NCI-H187 treated with DMSO at 0.1 percent for 48 hours (cell line): ENCODE results near the gene KRTAP5-10.
"Not testable (repeated sequence)": the region's sequence is repeated elsewhere in the genome, so short reads cannot be mapped to it uniquely, and the experiment has no call there.

Source experiments
- DNase-seq: peaks from one replicate; lab custom pipeline; 2025; lab: John Stamatoyannopoulos, UW

Gene KRTAP5-10

DNA sequence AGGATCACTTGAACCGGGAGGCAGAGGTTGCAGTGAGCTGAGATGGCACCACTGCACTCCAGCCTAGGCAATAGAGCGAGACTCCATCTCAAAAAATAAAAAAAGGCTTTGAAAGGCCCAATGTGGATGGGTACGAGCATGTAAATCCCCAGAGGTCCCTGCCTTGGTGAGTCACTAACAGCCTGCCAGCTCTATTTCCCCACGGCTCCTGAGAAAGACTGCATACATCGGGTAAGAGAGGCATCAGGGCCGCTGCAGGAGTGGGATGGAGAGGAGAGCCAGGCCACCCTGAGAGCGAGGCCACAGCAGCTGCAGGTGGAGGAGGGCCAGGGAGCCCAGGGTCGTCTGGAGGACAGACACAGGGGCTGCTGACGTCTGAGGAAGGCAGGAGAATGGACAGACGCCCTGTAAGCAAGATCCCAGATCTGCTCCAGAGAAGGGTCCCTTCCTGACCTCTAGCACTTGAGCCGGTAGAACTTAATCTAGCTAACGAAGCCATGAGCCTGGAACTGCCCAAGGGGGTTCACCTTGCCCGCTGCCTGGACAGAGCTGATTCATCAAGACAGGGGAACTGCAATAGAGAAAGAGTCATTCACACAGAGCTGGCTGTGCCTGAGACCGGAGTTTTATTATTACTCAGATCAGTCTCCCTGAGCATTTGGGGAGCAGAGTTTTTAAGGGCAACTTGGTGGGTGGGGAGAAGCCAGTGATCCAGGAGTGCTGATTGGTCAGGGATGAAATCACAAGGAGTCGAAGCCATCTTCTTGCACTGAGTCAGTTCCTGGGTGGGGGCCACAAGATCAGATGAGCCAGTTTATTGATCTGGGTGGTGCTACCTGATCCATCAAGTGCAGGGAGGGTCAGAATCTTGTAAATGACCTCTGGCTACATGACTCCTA is 22.2 kb upstream of the KRTAP5-10 start:
- DNase-seq = no peak

DNA sequence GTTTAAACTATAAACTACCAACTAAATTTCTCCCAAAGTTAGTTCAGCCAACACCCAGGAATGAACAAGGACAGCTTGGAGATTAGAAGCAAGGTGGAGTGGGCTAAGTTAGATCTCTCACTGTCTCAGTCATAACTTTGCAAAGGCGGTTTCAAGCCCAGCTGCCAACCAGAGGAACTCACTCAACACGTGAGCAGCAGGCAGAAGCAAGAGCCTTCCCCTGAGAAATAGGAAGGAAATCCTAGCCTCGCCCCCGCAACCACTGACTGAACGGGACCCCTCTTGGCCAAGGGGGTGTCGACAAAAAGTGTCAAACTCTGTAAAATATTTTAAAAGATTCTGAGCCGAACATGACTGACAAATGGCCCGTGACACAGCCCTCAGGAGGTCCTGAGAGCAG is 21.5 kb upstream of the KRTAP5-10 start:
- no peak for DNase-seq

DNA sequence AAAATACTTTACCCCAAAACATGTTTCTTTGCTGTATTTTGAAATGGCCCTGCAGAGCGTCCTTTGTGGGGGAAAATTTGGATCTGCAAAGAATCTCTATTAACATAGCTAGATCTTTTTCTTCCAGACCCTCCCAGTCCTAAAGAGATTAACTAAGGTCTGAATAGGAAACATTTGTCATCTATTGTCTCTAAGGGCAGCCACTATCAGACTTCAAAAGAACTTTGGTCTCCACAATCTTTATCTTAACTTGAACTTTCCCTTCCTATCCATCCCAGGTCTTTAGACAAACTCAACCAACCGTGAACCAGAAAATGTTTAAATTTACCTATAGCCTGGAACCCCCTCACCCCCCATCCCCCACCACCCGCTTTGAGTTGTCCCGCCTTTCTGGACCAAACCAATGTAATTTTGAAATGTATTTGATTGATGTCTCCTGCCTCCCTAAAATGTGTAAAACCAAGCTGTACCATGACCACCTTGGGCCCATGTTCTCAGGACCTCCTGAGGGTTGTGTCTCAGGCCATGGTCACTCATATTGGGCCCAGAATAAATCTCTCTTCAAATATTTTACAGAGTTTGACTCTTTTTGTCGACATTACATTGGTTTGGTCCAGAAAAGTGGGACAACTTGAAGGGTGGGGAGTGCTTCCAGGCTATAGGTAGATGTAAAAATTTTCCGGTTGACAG is 20.7 kb upstream of the KRTAP5-10 start:
- no peak for DNase-seq

DNA sequence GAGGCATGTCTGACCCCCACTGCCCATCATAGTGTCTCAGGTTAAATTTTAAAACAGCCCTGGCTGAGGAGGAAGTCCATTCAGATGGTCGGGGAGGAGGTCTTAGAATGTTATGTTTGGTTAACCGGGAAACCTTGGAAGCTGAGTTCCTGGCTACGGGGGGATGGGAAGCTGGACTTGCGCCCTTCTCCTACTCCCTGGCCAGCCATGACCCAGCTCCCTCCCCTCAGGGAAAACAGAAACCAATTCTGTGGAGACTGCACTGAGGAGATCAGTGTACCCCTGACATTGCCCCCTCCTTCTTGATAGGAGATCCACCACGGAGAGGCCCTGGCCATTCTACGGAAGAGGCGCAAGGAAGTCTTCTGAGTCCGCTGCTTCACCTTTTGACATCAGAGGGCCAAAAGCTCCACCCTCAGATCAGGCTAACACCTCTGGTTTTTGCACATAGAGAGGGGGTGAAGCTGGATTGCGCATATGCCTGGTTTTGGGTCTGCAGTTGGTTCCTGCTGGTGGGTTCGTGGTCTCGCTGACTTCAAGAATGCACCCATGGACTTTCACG is 19.9 kb upstream of the KRTAP5-10 start:
- DNase-seq = no peak

DNA sequence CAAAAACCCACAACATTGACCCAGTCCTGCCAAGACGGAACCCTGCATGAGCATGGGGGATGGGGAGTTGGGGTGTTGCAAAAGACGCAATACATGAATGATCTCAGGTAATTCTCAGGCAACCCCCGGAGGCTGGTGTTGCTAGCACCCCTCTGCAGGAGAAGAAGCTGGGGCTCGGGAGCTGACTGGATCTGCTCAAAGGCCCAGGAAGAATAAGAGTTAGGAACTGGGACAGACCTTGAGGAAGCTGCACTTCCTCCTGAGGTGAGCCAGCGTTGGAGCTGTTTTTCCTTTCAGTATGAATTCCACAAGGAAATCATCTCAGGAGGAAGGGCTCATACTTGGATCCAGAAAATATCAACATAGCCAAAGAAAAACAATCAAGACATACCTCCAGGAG is 17.2 kb upstream of the KRTAP5-10 start, which contains the start of gene KRTAP5-9:
KRTAP5-9 (plus strand) TSS at position 301 of the 400 bp plus-strand sequence. CDS start 238 bp downstream, outside the sequence.
- DNase-seq = no peak

DNA sequence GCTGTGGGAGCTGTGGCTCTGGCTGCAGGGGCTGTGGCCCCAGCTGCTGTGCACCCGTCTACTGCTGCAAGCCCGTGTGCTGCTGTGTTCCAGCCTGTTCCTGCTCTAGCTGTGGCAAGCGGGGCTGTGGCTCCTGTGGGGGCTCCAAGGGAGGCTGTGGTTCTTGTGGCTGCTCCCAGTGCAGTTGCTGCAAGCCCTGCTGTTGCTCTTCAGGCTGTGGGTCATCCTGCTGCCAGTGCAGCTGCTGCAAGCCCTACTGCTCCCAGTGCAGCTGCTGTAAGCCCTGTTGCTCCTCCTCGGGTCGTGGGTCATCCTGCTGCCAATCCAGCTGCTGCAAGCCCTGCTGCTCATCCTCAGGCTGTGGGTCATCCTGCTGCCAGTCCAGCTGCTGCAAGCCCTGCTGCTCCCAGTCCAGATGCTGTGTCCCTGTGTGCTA is 16.6 kb upstream of the KRTAP5-10 start:
- no peak for DNase-seq

DNA sequence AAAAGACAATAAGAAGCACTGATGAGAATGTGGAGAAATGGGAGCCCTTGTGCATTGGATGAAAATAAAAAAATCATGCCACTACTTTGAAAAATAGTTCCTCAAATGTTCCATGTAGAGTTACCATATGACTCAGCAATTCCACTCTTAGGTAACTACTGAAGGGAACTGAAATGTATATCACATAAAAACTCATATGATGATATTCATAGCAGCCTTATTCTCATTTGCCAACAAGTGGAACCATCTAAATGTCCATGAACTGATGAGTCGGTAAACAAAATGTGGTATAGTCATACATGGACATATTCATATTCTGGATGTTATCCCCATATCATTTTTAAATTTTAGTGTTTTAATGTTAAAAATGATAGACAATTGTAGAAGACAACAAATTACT is 13.7 kb upstream of the KRTAP5-10 start:
- DNase-seq = no peak

DNA sequence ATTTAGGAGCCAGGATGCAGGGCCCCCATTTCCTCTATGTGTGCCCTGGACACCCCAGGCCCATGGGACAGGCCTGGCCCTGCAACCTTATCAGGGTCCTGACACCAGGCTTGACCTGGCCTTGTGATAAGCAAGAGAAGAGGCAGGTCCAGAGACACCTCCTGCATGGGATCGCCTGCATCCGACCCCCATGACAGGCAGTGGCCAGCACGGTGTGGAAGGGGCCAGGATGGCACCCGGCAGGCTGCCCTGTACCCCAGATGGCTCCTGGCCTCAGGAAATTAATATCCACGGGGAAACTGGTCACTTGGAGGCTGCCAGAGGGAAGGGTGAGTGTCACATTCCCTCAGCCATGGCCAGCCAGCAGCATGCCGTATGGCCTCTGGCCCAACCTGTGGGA is 10.4 kb upstream of the KRTAP5-10 start:
- DNase-seq = no peak

DNA sequence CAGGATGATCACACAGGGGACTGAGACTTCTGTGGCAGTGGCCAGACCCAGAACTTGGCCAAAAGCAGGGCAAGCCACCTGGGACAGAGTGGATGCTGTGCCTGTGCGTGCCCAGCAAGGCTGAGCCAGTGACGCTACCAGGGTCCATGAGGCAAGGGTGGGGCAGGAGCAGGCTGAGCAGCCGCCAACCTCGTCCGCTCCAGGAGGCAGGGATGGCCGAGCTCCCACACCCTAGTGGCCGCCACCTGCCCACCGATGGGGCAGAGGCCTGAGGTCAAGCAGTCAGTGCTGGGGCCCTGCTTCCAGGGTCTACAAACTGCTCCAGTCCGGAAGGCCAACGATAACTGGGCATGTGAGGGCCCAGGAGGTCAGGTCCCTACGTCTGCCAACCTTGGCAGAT is 9.9 kb upstream of the KRTAP5-10 start:
- DNase-seq = no peak

DNA sequence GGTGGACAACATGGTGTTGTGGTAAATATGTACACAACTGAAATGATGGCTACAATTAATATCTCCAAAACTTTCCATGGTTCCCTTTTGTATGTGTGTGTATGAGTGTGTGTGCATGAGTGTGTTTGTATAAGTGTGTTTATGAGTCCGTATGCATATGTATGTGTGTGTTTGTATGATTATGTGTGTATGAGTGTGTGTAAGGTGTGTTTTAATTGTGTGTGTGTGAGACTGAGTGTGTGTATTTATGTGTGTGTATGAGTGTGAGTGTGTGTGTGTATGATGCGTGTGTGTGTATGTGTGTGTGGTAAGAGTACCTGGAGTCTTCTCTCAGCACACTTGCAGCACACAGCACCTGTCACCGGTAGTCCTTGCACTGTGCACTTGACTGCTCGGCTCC is 9.3 kb upstream of the KRTAP5-10 start:
- DNase-seq = no peak

DNA sequence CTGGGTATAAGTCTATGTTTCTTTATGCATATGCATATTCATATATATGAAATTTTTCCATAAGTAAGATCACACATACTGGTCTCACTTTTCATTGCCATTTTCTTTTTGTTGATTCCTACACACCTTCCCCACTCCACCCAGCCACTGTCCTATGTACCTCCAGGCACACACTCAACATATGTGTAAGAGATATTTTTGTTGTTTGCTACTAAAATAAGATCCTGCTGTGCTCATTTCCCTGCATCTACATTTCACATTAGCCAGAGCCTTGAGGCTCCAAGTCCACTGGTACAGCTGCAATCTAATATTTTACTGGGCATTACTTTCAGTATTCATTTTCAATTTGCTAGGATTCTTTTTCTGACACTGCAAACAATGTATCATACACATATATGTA is 8.1 kb upstream of the KRTAP5-10 start:
- DNase-seq = no peak

DNA sequence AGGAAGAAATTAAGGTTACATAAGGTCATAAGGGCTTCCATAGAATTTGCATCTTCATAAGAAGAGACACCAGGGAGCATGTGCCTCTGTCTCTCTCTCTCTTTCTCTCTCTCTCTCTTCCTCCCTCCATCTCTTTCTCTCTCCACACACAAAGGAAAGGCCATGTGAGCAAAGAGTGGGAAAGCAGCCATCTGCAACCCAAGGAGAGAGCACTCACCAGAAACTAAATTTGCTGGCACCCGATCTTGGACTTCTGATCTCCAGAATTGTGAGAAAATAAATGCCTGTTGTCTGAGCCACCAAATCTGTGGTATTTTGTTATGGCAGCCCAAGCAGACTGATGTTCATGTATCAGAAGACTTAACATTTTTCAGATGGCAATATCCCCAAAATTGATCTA is 6.4 kb upstream of the KRTAP5-10 start:
- DNase-seq = no peak

DNA sequence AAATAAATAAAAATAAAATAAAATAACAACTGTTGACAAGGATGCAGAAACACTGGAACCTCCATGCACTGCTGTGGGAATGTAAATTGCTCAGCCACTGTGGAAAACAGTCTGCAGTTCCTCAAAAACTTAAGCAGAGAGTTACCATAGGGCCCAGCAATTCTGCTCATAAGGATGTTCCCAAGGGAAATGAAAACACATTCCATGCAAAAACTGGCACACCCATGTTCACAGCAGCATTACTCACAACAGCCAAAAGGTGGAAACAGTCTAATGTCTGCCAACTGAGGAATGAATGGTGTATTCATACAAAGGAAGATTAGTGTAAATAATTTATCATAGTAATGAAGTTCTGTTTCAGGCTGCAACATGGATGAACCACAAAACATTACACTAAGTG is 3.2 kb upstream of the KRTAP5-10 start:
- no peak for DNase-seq

DNA sequence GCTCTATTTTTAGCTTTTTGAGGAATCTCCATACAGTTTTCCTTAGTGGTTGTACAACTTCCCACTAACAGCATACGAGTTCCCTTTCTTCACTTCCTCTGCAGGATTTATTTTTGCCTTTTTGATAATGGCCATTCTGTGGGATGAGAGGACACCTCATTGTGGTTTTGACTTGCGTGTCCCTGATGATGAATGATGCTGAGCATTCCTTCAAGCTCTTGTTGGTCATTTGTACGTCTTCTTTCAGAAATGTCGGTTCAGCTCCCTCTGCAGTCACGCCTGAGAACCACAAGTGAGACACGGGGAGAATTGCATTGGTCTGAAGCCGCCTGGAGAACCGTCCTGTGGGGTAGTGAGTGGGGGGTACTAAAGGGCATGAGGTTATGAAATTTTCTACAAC is 2.0 kb upstream of the KRTAP5-10 start:
- no peak for DNase-seq

DNA sequence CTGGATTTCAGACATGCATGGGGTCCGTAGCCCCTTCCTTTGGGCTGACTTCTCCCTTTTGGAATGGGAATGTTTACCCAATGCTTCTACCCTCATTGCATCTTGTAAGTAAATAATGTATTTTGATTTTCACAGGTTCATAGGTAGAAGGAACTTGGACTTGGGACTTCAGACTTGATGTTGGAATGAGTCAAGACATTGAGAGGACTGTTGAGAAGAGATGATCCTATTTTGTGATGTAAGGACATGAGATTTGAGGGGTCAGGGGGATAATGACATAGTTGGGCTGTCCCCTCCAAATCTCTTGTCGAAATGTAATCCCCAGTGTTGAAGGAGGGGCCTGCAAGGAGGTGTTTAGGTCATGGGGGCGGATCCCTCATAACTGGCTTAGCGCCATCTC is 933 bp upstream of the KRTAP5-10 start:
- no peak for DNase-seq

DNA sequence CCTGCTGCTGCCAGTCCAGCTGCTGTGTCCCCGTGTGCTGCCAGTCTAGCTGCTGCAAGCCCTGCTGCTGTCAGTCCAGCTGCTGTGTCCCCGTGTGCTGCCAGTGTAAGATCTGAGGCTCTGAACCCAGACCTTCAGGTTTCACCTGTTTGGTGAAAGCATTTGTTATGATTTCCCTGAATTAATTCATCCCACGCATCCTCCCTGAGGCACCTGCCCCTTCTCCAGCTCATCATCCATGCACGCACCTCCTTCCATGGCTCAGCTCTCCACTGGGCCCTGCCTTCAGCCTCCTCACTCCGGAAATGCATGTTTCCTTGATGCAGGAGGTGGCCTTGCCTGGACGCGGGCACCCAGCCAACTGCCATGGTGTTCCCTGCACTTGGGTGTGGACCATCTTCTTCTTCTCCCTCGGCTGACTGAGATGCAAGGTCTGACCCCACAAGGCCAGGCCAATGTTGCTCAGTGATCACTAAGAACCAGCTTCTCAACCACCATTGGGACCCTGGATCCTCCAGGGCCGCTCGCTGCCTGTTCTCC is 788 bp downstream of the KRTAP5-10 start:
- DNase-seq = no peak

DNA sequence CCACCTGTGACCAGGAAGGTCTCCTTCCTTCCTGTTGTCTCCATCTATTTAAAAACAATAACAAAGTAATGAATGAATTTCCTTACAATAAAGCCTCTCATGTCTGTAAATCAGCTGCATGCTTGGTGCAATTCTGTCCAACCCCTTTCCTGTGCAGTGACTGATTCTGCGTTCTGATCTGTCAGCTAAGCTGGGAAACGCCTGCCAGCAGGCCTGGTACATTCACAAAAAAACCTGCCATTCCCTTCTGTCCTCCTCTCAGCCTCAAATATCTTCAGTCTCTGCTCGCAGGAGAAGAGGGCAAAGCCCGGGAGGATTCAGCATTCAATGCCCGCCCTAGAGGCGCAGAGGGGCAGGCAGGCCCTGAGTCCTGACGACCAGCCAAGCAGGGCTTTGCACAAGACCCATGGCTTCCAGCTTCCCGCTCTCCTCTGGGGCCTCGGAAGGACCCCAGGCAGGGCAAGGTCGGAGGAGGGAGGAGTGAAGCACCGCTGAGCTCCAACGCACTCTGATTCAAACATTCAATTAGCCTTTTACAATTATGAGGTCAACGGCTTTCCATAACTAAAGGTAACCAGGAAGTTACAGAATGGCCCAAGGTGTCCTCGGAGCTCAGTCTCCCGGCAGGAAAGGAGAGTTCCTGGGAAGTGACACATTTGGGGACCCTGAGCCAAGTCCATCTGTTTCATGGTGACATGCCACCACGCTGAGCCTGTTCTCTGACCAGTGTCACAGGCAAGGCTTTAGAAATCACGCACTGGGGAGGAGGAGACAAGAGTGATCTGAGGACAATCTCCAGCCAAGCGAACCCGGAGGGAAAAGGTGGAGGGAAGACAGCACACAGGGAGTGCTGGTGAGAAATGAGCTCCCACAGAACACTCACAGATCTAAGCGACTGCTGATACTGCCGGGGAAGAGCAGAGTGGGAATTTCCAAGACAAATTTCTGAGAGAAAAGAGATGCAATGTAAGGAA is 1.6 kb downstream of the KRTAP5-10 start:
- not testable (repeated sequence) for DNase-seq

DNA sequence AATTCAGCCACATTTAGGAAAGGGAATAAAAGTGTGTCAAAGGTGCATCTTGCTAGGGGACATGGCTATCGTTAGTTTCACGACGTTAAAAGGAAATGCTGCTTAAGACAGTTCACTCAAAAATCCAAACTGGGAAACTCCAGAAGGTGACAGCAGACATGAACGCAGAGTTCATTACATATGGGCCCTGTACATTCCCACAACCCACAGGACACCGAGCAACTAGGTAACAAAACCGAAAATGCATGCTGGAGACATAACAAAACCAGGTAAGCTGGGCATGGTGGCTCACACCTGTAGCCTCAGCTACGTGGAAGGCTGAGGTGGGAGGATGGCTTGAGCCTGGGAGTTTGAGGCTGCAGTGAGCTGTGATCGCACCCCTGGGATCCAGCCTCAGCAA is 2.3 kb downstream of the KRTAP5-10 start:
- DNase-seq = not testable (repeated sequence)

DNA sequence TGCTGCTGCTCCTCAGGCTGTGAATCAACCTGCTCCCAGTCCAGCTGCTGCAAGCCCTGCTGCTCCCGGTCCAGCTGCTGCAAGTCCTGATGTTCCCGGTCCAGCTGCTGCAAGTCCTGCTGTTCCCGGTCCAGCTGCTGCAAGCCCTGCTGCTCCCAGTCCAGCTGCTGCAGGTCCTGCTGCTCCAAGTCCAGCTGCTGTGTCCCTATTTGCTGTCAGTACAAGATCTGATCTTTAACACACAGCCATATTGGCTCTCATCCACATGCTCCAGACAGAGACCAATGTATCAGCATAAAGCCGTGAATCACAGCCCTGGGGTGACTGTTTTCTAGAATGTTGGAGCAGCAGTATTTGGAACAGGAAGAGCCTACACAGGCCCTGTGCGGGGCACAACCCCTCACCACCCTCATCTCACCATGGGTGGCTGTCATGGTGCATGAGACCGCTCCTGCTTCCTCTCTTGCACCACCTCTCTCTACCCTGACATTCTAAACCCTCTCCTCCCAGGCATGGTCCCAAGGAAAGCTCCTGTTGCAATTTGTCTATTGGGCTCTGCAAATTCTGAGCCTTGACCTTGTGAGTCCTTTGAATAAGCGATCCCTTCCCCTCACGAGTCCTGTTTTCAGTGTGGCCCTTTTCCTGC is 3.5 kb downstream of the KRTAP5-10 start:
- no peak for DNase-seq

DNA sequence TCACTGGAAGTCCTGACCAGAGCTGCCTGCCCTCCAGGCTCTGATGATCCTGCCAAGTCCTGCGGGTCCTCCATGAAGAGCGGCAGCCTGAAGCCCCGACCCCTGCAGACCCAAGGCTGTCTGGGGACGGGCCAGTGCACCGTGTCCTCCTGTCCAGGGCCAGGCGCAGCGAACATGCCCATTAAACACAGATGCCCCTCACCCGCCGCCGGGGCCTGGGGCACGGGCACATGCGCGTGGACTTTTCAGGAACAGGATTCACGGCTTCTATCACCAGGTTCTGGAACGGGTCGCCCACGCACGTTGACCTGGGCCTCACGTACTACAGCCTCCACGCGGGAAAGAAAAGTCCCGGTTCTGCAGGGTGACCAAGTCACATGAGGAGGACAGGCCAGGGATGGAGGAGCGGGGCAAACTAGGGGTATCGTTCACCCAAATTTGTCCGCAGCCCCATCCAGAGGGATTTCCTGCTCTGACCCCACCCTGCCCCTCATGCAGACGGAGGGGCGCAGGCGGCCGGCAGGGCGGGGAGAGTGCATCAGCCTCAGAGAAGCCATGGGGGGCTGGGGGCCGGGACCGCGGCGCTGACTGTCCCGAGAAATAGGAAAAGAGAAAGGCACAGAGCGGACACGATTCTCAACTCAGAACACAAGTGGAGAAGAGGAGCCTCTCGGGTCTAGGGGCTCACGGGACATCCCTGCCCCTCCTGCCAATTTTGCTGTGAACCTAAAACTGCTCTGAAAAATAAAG is 5.9 kb downstream of the KRTAP5-10 start:
- not testable (repeated sequence) for DNase-seq
